ENCODE data around the gene ERG.
A peak's percentile ranks its signal among the peaks of the same experiment; 100 is the strongest.

The ERG gene

DNA sequence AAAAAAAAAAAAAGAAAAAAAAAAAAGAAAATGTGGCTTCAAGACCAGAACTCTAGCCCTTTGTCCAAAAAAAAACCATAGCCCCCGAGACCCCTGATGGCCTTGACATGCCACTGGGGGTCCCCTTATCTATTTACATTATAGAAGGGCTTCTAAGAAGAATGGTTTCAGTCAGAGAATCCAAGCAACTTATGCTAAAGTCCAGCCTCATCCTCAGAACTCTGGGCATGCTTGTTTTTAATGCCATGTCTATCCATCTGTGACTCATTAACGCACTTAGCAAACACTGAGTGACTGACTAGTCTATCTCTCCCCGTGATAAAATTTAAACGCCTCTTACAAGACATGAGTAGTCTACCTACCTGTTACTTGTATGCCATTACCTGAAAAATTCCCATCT is 29.3 kb downstream of the ERG start:
- no peak for TF ChIP-seq POLR2A (IDR thresholded peaks at IDR 0.05; ENCODE audit: extremely low read depth, insufficient read length)
- no peak for TF ChIP-seq MYC (IDR thresholded peaks at IDR 0.05; ENCODE audit: low read depth, low read length)
- TF ChIP-seq, protein P1, sequence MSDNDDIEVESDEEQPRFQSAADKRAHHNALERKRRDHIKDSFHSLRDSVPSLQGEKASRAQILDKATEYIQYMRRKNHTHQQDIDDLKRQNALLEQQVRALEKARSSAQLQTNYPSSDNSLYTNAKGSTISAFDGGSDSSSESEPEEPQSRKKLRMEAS (IDR thresholded peaks at IDR 0.05; ENCODE audit: low read depth, low read length) = no peak
- no peak for TF ChIP-seq CTCF (IDR thresholded peaks at IDR 0.05; ENCODE audit: low read depth, low read length)
- no peak overlapping the region for H3K4me3 ChIP-seq (ENCODE audit: low read depth, low read length)
- DNase-seq (ENCODE audit: low read depth) = no peak

DNA sequence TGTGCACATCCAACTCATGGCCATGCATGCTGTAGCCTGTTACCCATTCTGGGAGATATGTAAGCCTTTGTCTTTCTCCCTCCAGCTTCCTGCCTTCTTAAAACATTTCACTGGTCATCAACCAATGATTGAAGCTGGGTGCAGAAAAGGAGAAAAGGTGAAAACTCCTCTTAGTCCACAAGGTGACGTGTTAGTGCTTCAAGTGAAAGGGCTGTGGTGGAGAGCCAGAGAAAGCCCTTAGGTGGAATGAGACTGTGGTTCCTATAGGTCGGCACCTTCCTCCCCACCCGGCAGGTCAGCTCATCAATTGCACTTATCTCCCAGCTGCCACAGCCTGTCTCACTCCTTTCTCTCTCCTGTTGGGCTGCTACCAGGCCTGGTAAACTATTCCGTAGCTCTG is 30.4 kb downstream of the ERG start:
- TF ChIP-seq CTCF (IDR thresholded peaks at IDR 0.05; ENCODE audit: low read depth, low read length) (no peak), MYC (IDR thresholded peaks at IDR 0.05; ENCODE audit: low read depth, low read length) (no peak), POLR2A (IDR thresholded peaks at IDR 0.05; ENCODE audit: extremely low read depth, insufficient read length) (no peak)
- TF ChIP-seq, protein P1 (IDR thresholded peaks at IDR 0.05; ENCODE audit: low read depth, low read length) = no peak
- H3K4me3 ChIP-seq (ENCODE audit: low read depth, low read length) = no peak overlapping the region
- peak; percentile 25 for DNase-seq (ENCODE audit: low read depth)

DNA sequence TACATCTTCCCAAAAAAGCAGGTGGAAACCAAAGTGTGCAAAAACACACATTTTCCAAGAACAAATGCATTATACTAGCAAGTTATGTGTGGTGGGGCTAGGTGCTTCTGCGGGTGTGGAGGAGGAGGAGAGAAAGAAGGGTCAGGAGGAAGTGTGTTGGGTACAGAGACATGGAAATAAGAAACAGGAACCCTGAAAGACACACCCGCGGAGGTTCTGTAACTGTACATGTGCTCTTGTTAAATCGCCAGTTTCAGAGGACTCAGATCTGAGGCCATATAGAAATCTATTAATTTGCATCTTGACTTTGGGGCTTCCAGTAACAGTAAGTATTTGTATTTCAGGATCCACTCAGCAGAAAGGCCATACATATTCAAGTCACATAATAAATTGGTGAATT is 30.9 kb downstream of the ERG start:
- no peak overlapping the region for H3K4me3 ChIP-seq (ENCODE audit: low read depth, low read length)
- TF ChIP-seq, protein P1 (IDR thresholded peaks at IDR 0.05; ENCODE audit: low read depth, low read length) = peak; percentile 58; the same call in 1 of the 2 replicates
- no peak for TF ChIP-seq POLR2A (IDR thresholded peaks at IDR 0.05; ENCODE audit: extremely low read depth, insufficient read length)
- no peak for TF ChIP-seq CTCF (IDR thresholded peaks at IDR 0.05; ENCODE audit: low read depth, low read length)
- TF ChIP-seq MYC (IDR thresholded peaks at IDR 0.05; ENCODE audit: low read depth, low read length) = no peak; the same call in 1 of the 2 replicates
- DNase-seq (ENCODE audit: low read depth) = peak; percentile 82

DNA sequence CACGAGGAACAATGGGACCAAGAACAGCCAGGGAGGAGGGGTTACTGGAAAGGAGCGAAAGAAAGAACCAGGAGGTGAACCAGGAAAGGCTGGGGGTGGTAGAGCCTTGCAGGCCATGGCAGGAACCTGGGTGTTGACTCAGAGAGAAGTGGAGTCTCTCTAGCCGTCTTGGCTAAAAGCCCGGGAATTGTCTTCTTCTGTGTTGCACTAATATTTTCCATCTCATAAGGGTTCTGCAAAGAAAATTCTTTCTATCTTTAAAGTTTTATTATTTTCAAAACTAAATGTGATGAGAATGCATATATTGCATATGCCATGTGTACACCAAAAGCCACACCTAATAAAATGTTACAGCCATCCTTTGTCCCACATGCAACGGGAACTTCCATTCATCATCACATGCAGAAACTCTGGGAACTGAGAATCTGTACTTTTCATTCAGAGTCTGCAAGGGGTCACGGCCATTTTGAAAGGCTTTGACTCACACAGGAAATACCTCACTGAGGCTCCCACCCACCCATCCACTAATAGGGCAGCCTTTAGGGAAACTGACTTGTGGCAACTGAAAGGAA is 38.0 kb downstream of the ERG start:
- DNase-seq (ENCODE audit: low read depth) = no peak
- TF ChIP-seq POLR2A (IDR thresholded peaks at IDR 0.05; ENCODE audit: extremely low read depth, insufficient read length) = no peak
- TF ChIP-seq MYC (IDR thresholded peaks at IDR 0.05; ENCODE audit: low read depth, low read length) = no peak
- TF ChIP-seq, protein P1 (IDR thresholded peaks at IDR 0.05; ENCODE audit: low read depth, low read length) = no peak
- TF ChIP-seq CTCF (IDR thresholded peaks at IDR 0.05; ENCODE audit: low read depth, low read length) = no peak
- no peak overlapping the region for H3K4me3 ChIP-seq (ENCODE audit: low read depth, low read length)

- no peak overlapping the region for H3K4me3 ChIP-seq (ENCODE audit: low read depth, low read length)
- DNase-seq (ENCODE audit: low read depth) = no peak
- TF ChIP-seq, protein P1 (IDR thresholded peaks at IDR 0.05; ENCODE audit: low read depth, low read length) = no peak
- TF ChIP-seq POLR2A (IDR thresholded peaks at IDR 0.05; ENCODE audit: extremely low read depth, insufficient read length) (no peak), CTCF (IDR thresholded peaks at IDR 0.05; ENCODE audit: low read depth, low read length) (no peak), MYC (IDR thresholded peaks at IDR 0.05; ENCODE audit: low read depth, low read length) (no peak)
Measured at GRCh38 chr21:38459490-38459889, 38.8 kb downstream of the ERG start.
